Thyroid gland (tissue), 4 donors: Measurements from ENCODE around the gene ZSWIM8. TPM values are rescaled to one million over a fixed set of nuclear protein-coding genes. Genes with fewer than 3 reads are reported as not detected.

Experiments used
- DNase-seq, 2 donors: peaks; one replicate each; pipeline ENCODE4 v3.0.0-alpha.2; 2019
- H3K27ac ChIP-seq, 3 donors: fragments of 200-600 bp; sonication (generic); 1 replicate in 2 of 3; 2 replicates in 1 of 3; pipeline ENCODE4 v1.5.1; 2016 to 2019; ENCODE audit warnings: mild to moderate bottlenecking in 1 of 3, moderate library complexity in 1 of 3
- H3K27me3 ChIP-seq: fragments of 200-600 bp; sonication (generic); one replicate; pipeline ENCODE4 v1.5.1; 2019
- H3K36me3 ChIP-seq, 2 donors: fragments of 200-600 bp; sonication (generic); one replicate each; pipeline ENCODE4 v1.5.1; 2016 to 2019
- H3K4me1 ChIP-seq, 2 donors: fragments of 200-600 bp; sonication (generic); one replicate each; pipeline ENCODE4 v1.5.1; 2017 to 2019
- H3K4me3 ChIP-seq, 3 donors: fragments of 200-600 bp; sonication (generic); replicated peaks in 1 of 3; 1 replicate in 2 of 3; 2 replicates in 1 of 3; pipeline ENCODE4 v1.5.1; 2016; ENCODE audit warnings: mild to moderate bottlenecking in 1 of 3
- H3K9me3 ChIP-seq: fragments of 200-600 bp; sonication (generic); one replicate; pipeline ENCODE4 v1.5.1; 2017
- POLR2A ChIP-seq, 2 donors: fragments of 450-650 bp; IDR thresholded peaks; one replicate each; pipeline ENCODE4 v1.6.1; 2017; ENCODE audit warnings: antibody characterized with exemption in 2 of 2, mild to moderate bottlenecking in 2 of 2, moderate library complexity in 1 of 2
- WGBS, 2 donors: methylation state at CpG; one replicate each; pipeline ENCODE4 v1.1.5; 2017; 5-methylcytosine and 5-hydroxymethylcytosine counted together
- intact Hi-C: fragments of 100-400 bp; cut with DNase I; formaldehyde crosslinking; loops from one replicate; pipeline ENCODE4 v1.15.1; 2023
- total RNA-seq, 4 donors: library from RNA; depleted of rRNA; stranded (reverse); fragments of >200 nt; gene quantifications; one replicate each; pipeline ENCODE4 v1.2.3, GENCODE V29; 2016
- TF ChIP-seq, protein P1 (sequence below), 6 experiments: fragments of 200-600 bp in 3 of 6; fragments of 450-650 bp in 3 of 6; sonication (generic) in 3 of 6; IDR thresholded peaks; one replicate each; pipeline ENCODE4 v1.5.1; 2016 to 2019; ENCODE audit warnings: antibody characterized with exemption in 6 of 6, mild to moderate bottlenecking in 2 of 6, inconsistent platforms in 1 of 6, moderate library complexity in 1 of 6

Gene ZSWIM8
- total RNA-seq, 4 donors from 2014 or later: 67.2 to 199 (median 108) TPM

DNA sequence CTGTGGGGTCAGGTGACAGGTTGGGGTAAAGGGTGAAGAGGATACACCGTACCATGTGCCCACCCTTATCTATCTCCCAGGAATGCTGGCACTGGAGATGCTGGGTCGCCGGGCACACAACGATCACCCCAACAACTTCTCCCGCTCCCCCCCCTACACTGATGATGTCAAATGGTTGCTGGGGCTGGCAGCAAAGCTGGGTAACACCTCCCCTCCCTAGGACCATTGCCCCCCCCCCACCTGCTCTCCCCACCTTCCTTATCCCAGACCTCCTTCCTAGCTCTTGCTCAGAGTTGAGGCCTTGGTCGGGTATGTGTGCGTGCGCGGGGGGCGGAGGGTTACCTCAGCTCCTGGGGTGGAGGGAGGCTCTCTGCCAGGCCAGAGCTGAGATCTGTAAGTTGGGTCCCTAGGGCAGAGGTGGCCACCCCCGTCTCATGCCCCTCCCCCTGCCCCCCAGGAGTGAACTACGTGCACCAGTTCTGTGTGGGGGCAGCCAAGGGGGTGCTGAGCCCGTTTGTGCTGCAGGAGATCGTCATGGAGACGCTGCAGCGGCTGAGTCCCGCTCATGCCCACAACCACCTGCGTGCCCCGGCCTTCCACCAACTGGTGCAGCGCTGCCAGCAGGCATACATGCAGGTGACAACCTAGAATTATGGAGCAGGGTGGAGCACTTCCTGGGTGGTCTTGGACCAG lies 15.3 kb downstream of the ZSWIM8 start:
- Histone ChIP-seq H3K4me3 (no peak overlapping the region), H3K4me1 (no peaks in the 10 kb centered on the region), H3K27ac (no peak overlapping the region), H3K9me3 (no peaks in the 10 kb centered on the region), H3K27me3 (no peaks in the 10 kb centered on the region), H3K36me3 (peaks cover 74 to 86% of the 10 kb centered on the region in 2 donors)
- intact Hi-C loops: no loop called here
- TF ChIP-seq, protein P1, sequence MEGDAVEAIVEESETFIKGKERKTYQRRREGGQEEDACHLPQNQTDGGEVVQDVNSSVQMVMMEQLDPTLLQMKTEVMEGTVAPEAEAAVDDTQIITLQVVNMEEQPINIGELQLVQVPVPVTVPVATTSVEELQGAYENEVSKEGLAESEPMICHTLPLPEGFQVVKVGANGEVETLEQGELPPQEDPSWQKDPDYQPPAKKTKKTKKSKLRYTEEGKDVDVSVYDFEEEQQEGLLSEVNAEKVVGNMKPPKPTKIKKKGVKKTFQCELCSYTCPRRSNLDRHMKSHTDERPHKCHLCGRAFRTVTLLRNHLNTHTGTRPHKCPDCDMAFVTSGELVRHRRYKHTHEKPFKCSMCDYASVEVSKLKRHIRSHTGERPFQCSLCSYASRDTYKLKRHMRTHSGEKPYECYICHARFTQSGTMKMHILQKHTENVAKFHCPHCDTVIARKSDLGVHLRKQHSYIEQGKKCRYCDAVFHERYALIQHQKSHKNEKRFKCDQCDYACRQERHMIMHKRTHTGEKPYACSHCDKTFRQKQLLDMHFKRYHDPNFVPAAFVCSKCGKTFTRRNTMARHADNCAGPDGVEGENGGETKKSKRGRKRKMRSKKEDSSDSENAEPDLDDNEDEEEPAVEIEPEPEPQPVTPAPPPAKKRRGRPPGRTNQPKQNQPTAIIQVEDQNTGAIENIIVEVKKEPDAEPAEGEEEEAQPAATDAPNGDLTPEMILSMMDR (IDR thresholded peaks at IDR 0.05): no peak
- no peak for TF ChIP-seq POLR2A (IDR thresholded peaks at IDR 0.05)
- WGBS, 2 donors: 85 to 90% methylated on average over 20 of the region's 20 CpGs
- DNase-seq: no peak

DNA sequence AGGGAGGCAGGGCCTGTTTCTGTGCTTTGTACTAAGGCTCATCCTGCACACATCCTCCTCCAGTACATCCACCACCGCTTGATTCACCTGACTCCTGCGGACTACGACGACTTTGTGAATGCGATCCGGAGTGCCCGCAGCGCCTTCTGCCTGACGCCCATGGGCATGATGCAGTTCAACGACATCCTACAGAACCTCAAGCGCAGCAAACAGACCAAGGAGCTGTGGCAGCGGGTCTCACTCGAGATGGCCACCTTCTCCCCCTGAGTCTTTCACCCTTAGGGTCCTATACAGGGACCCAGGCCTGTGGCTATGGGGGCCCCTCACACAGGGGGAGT lies 15.8 kb downstream of the ZSWIM8 start:
- no peak for DNase-seq
- H3K27ac ChIP-seq: no peak overlapping the region
- intact Hi-C loops: no loop called here
- WGBS, 2 donors: 88 to 98% methylated on average over 11 to 13 of the region's 13 CpGs
- H3K9me3 ChIP-seq: no peaks in the 10 kb centered on the region
- H3K4me3 ChIP-seq: no peak overlapping the region
- TF ChIP-seq, protein P1 (IDR thresholded peaks at IDR 0.05): no peak
- no peak for TF ChIP-seq POLR2A (IDR thresholded peaks at IDR 0.05)
- H3K27me3 ChIP-seq: no peaks in the 10 kb centered on the region
- no peaks in the 10 kb centered on the region for H3K4me1 ChIP-seq
- peaks cover 76 to 87% of the 10 kb centered on the region in 2 donors for H3K36me3 ChIP-seq

DNA sequence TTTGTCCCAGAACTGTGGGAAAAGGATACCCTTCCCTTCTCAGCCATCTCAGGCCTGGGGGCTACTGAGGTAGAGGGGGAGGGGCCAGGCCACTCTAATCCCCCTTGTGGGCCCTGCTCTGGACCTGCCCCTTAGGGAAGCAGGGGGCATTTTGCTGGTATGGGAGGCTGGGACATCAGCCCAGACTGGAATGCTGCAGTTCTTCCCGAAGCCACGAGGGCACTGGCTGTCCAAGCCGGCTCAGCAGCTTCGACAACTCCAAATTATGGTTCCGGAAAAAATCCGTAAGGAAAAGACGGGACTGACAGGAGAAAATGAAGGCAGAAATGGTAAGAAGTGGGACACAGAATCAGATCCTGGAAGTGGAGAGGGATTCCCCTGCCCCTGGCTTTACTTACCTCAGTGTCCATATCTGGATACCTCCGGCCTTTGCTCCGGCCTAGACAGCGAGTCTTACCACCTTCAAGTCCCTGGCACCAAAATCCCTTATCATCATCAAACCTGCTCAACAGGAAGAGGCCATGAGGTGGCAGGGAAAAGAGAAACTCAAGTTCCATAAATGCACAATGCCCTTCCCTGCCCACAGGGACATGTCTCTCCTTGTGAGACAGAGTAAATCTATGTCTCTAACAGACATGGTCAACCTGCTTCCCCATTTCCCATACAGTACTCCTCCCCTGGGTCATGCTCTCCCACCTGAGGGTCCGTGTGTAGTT lies 17.0 kb downstream of the ZSWIM8 start:
- WGBS, 2 donors: 87 to 91% methylated on average over 11 of the region's 11 CpGs
- intact Hi-C loops: no loop called here
- Histone ChIP-seq H3K36me3 (peaks cover 75 to 86% of the 10 kb centered on the region in 2 donors), H3K27me3 (no peaks in the 10 kb centered on the region), H3K27ac (no peak overlapping the region), H3K4me3 (no peak overlapping the region), H3K4me1 (peaks cover 0 to 4% of the 10 kb centered on the region in 2 donors), H3K9me3 (no peaks in the 10 kb centered on the region)
- no peak for TF ChIP-seq POLR2A (IDR thresholded peaks at IDR 0.05)
- TF ChIP-seq, protein P1 (IDR thresholded peaks at IDR 0.05): no peak
- DNase-seq: no peak

DNA sequence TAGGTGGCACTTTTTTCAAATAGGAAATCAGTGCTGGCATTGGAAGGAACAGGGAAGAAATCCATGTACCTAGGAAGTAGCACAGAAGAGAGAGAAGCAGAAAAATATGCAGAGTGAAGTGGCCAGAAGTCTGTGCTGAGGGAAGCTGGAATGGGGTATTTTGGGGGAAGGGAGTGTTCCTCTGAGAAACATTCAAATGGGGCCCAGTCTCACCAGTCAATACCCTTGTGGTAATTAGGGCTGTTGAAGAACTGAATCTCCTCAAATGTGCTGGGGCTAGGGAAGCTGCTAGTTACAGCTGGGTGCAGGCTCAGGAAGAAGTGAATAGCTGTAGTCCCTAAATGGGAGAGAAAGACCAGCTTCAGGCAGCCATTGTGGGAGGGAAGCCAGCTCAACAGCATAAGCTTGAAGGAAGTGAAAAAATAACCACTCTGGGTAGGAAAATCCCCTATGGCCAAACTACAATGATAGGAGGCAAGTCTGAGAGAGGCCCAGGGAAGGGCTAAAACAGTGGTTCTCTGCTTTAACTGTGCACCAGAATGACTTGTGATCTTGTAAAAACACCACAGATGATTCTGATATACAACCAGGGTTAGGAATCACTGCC lies 18.4 kb downstream of the ZSWIM8 start:
- TF ChIP-seq, protein P1 (IDR thresholded peaks at IDR 0.05): no peak
- TF ChIP-seq POLR2A (IDR thresholded peaks at IDR 0.05): no peak
- H3K36me3 ChIP-seq: peaks cover 74 to 84% of the 10 kb centered on the region in 2 donors
- intact Hi-C loops: no loop called here
- H3K4me3 ChIP-seq: no peak overlapping the region
- H3K27ac ChIP-seq: no peak overlapping the region
- H3K27me3 ChIP-seq: no peaks in the 10 kb centered on the region
- peaks cover 0 to 4% of the 10 kb centered on the region in 2 donors for H3K4me1 ChIP-seq
- no peaks in the 10 kb centered on the region for H3K9me3 ChIP-seq
- DNase-seq: no peak
